WTC11 (cell line): ENCODE data around the gene C14orf132.

Source experiments
- CBFB ChIP-seq: sonication (generic); formaldehyde crosslinking; IDR thresholded peaks from 2 replicates; pipeline ENCODE4 v1.8.1; 2022; ENCODE audit warnings: mild to moderate bottlenecking, low read depth, missing genetic modification reagents
- CREB1 ChIP-seq: sonication (generic); formaldehyde crosslinking; IDR thresholded peaks from 2 replicates; pipeline ENCODE4 v1.8.0; 2023; ENCODE audit warnings: mild to moderate bottlenecking, missing genetic modification reagents
- FOXP1 ChIP-seq: sonication (generic); formaldehyde crosslinking; IDR thresholded peaks from 2 replicates; pipeline ENCODE4 v1.8.0; 2022; ENCODE audit warnings: missing genetic modification reagents, mild to moderate bottlenecking, moderate library complexity, borderline replicate concordance
- JUN ChIP-seq: sonication (generic); formaldehyde crosslinking; IDR thresholded peaks from 2 replicates; pipeline ENCODE4 v1.8.0; 2023; ENCODE audit warnings: mild to moderate bottlenecking, missing genetic modification reagents
- MAX ChIP-seq: sonication (generic); formaldehyde crosslinking; IDR thresholded peaks from 2 replicates; pipeline ENCODE4 v1.8.0; 2022; ENCODE audit warnings: mild to moderate bottlenecking, missing genetic modification reagents
- SMAD3 ChIP-seq: sonication (generic); formaldehyde crosslinking; IDR thresholded peaks from 2 replicates; pipeline ENCODE4 v1.8.0; 2022; ENCODE audit warnings: missing genetic modification reagents, mild to moderate bottlenecking, borderline replicate concordance
- SP1 ChIP-seq: sonication (generic); formaldehyde crosslinking; conservative IDR thresholded peaks from 2 replicates; pipeline ENCODE4 v1.8.1; 2022; ENCODE audit warnings: missing genetic modification reagents
- ZNF121 ChIP-seq: sonication (generic); formaldehyde crosslinking; IDR thresholded peaks from 2 replicates; pipeline ENCODE4 v1.8.0; 2023; ENCODE audit warnings: missing genetic modification reagents
- TF ChIP-seq, protein P1 (sequence below): sonication (generic); formaldehyde crosslinking; IDR thresholded peaks from 2 replicates; pipeline ENCODE4 v1.8.1; 2023; ENCODE audit warnings: mild to moderate bottlenecking, missing genetic modification reagents, moderate library complexity
- TF ChIP-seq, protein P2 (sequence below): sonication (generic); formaldehyde crosslinking; IDR thresholded peaks from 2 replicates; pipeline ENCODE4 v1.8.1; 2022; ENCODE audit warnings: missing genetic modification reagents, borderline replicate concordance
- TF ChIP-seq, protein P3 (sequence below): fragments of 200-600 bp; IDR thresholded peaks from 2 replicates; pipeline ENCODE4 v1.8.0; 2022; ENCODE audit warnings: antibody characterized with exemption

GRCh38 chr14:96098309-96098998, 59.3 kb downstream of the C14orf132 start:
- TF ChIP-seq CBFB (CRISPR knock-in tag) (no peak), CREB1 (no peak), JUN (no peak), SMAD3 (no peak), SP1 (CRISPR knock-in tag) (no peak), MAX (CRISPR knock-in tag) (no peak), ZNF121 (CRISPR knock-in tag) (no peak), FOXP1 (CRISPR knock-in tag) (no peak)
- TF ChIP-seq, protein P1, sequence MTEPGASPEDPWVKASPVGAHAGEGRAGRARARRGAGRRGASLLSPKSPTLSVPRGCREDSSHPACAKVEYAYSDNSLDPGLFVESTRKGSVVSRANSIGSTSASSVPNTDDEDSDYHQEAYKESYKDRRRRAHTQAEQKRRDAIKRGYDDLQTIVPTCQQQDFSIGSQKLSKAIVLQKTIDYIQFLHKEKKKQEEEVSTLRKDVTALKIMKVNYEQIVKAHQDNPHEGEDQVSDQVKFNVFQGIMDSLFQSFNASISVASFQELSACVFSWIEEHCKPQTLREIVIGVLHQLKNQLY (CRISPR knock-in tag), result no peak
- TF ChIP-seq, protein P2, sequence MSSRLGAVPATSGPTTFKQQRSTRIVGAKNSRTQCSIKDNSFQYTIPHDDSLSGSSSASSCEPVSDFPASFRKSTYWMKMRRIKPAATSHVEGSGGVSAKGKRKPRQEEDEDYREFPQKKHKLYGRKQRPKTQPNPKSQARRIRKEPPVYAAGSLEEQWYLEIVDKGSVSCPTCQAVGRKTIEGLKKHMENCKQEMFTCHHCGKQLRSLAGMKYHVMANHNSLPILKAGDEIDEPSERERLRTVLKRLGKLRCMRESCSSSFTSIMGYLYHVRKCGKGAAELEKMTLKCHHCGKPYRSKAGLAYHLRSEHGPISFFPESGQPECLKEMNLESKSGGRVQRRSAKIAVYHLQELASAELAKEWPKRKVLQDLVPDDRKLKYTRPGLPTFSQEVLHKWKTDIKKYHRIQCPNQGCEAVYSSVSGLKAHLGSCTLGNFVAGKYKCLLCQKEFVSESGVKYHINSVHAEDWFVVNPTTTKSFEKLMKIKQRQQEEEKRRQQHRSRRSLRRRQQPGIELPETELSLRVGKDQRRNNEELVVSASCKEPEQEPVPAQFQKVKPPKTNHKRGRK (CRISPR knock-in tag), result no peak
- TF ChIP-seq, protein P3, sequence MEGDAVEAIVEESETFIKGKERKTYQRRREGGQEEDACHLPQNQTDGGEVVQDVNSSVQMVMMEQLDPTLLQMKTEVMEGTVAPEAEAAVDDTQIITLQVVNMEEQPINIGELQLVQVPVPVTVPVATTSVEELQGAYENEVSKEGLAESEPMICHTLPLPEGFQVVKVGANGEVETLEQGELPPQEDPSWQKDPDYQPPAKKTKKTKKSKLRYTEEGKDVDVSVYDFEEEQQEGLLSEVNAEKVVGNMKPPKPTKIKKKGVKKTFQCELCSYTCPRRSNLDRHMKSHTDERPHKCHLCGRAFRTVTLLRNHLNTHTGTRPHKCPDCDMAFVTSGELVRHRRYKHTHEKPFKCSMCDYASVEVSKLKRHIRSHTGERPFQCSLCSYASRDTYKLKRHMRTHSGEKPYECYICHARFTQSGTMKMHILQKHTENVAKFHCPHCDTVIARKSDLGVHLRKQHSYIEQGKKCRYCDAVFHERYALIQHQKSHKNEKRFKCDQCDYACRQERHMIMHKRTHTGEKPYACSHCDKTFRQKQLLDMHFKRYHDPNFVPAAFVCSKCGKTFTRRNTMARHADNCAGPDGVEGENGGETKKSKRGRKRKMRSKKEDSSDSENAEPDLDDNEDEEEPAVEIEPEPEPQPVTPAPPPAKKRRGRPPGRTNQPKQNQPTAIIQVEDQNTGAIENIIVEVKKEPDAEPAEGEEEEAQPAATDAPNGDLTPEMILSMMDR, result peak; percentile 72
